ENCODE measurements around the gene SWAP70.

SWAP70 gene

GRCh38 chr11:9756878-9757277 lies 93.0 kb downstream of the SWAP70 start:
- Histone ChIP-seq H3K4me1 (ENCODE audit: control insufficient read depth, insufficient read depth, low read length) (peaks cover 73% of the 10 kb centered on the region), H3K36me3 (ENCODE audit: insufficient read depth, low read length) (peaks cover 5% of the 10 kb centered on the region), H3K4me3 (ENCODE audit: low read length) (no peak overlapping the region), H3K4me2 (ENCODE audit: low read length) (no peak overlapping the region), H3K27me3 (ENCODE audit: control insufficient read depth, insufficient read depth, low read length) (no peaks in the 10 kb centered on the region), H3K9ac (ENCODE audit: low read depth, low read length) (no peak overlapping the region), H3K9me3 (replicated peaks; ENCODE audit: low read length) (no peaks in the 10 kb centered on the region)

GRCh38 chr11:9757809-9758636 lies 94.1 kb downstream of the SWAP70 start:
- no peaks in the 10 kb centered on the region for H3K36me3 ChIP-seq (ENCODE audit: insufficient read depth, low read length)
- peaks cover 64% of the 10 kb centered on the region for H3K4me1 ChIP-seq (ENCODE audit: control insufficient read depth, insufficient read depth, low read length)

GRCh38 chr11:9758637-9759518 lies 95.0 kb downstream of the SWAP70 start:
- Histone ChIP-seq H3K27me3 (ENCODE audit: control insufficient read depth, insufficient read depth, low read length) (no peaks in the 10 kb centered on the region), H3K4me2 (ENCODE audit: low read length) (peak overlapping the region; percentile 93), H3K9me3 (replicated peaks; ENCODE audit: low read length) (no peaks in the 10 kb centered on the region), H3K9ac (ENCODE audit: low read depth, low read length) (peak overlapping the region; percentile 89), H3K36me3 (ENCODE audit: insufficient read depth, low read length) (no peaks in the 10 kb centered on the region), H3K4me3 (ENCODE audit: low read length) (peak overlapping the region; percentile 68), H3K4me1 (ENCODE audit: control insufficient read depth, insufficient read depth, low read length) (peaks cover 64% of the 10 kb centered on the region)

More at GRCh38 chr11:9757809-9758636, 94.1 kb downstream of the SWAP70 start:
- Histone ChIP-seq H3K9ac (ENCODE audit: low read depth, low read length) (peak overlapping the region; percentile 89), H3K27me3 (ENCODE audit: control insufficient read depth, insufficient read depth, low read length) (no peaks in the 10 kb centered on the region), H3K4me2 (ENCODE audit: low read length) (peak overlapping the region; percentile 93), H3K9me3 (replicated peaks; ENCODE audit: low read length) (no peaks in the 10 kb centered on the region), H3K4me3 (ENCODE audit: low read length) (peak overlapping the region; percentile 68)

GRCh38 chr11:9759519-9760192 lies 95.8 kb downstream of the SWAP70 start:
- Histone ChIP-seq H3K9me3 (replicated peaks; ENCODE audit: low read length) (no peaks in the 10 kb centered on the region), H3K4me3 (ENCODE audit: low read length) (peak overlapping the region; percentile 68), H3K4me1 (ENCODE audit: control insufficient read depth, insufficient read depth, low read length) (peaks cover 61% of the 10 kb centered on the region), H3K4me2 (ENCODE audit: low read length) (peak overlapping the region; percentile 93), H3K27me3 (ENCODE audit: control insufficient read depth, insufficient read depth, low read length) (no peaks in the 10 kb centered on the region), H3K9ac (ENCODE audit: low read depth, low read length) (peak overlapping the region; percentile 89), H3K36me3 (ENCODE audit: insufficient read depth, low read length) (no peaks in the 10 kb centered on the region)

GRCh38 chr11:9760193-9760575 lies 96.3 kb downstream of the SWAP70 start:
- Histone ChIP-seq H3K9me3 (replicated peaks; ENCODE audit: low read length) (no peaks in the 10 kb centered on the region), H3K9ac (ENCODE audit: low read depth, low read length) (peak overlapping the region; percentile 54), H3K4me1 (ENCODE audit: control insufficient read depth, insufficient read depth, low read length) (peaks cover 64% of the 10 kb centered on the region), H3K4me3 (ENCODE audit: low read length) (no peak overlapping the region), H3K27me3 (ENCODE audit: control insufficient read depth, insufficient read depth, low read length) (no peaks in the 10 kb centered on the region), H3K36me3 (ENCODE audit: insufficient read depth, low read length) (no peaks in the 10 kb centered on the region), H3K4me2 (ENCODE audit: low read length) (peak overlapping the region; percentile 44)

- Histone ChIP-seq H3K4me3 (ENCODE audit: low read length) (no peak overlapping the region), H3K9ac (ENCODE audit: low read depth, low read length) (no peak overlapping the region), H3K36me3 (ENCODE audit: insufficient read depth, low read length) (no peaks in the 10 kb centered on the region), H3K4me2 (ENCODE audit: low read length) (no peak overlapping the region), H3K4me1 (ENCODE audit: control insufficient read depth, insufficient read depth, low read length) (peaks cover 67% of the 10 kb centered on the region), H3K9me3 (replicated peaks; ENCODE audit: low read length) (no peaks in the 10 kb centered on the region), H3K27me3 (ENCODE audit: control insufficient read depth, insufficient read depth, low read length) (no peaks in the 10 kb centered on the region)
Measured at GRCh38 chr11:9761441-9761945, 97.6 kb downstream of the SWAP70 start.

GRCh38 chr11:9762531-9762930 lies 98.7 kb downstream of the SWAP70 start:
- Histone ChIP-seq H3K4me2 (ENCODE audit: low read length) (no peak overlapping the region), H3K27me3 (ENCODE audit: control insufficient read depth, insufficient read depth, low read length) (no peaks in the 10 kb centered on the region), H3K9ac (ENCODE audit: low read depth, low read length) (no peak overlapping the region), H3K4me3 (ENCODE audit: low read length) (no peak overlapping the region), H3K4me1 (ENCODE audit: control insufficient read depth, insufficient read depth, low read length) (peaks cover 67% of the 10 kb centered on the region), H3K36me3 (ENCODE audit: insufficient read depth, low read length) (no peaks in the 10 kb centered on the region), H3K9me3 (replicated peaks; ENCODE audit: low read length) (no peaks in the 10 kb centered on the region)

- Histone ChIP-seq H3K4me1 (ENCODE audit: control insufficient read depth, insufficient read depth, low read length) (peaks cover 61% of the 10 kb centered on the region), H3K27me3 (ENCODE audit: control insufficient read depth, insufficient read depth, low read length) (no peaks in the 10 kb centered on the region), H3K4me3 (ENCODE audit: low read length) (no peak overlapping the region), H3K9ac (ENCODE audit: low read depth, low read length) (no peak overlapping the region), H3K36me3 (ENCODE audit: insufficient read depth, low read length) (no peaks in the 10 kb centered on the region), H3K9me3 (replicated peaks; ENCODE audit: low read length) (no peaks in the 10 kb centered on the region), H3K4me2 (ENCODE audit: low read length) (no peak overlapping the region)
Measured at GRCh38 chr11:9763301-9763700, 99.4 kb downstream of the SWAP70 start.

- Histone ChIP-seq H3K4me1 (ENCODE audit: control insufficient read depth, insufficient read depth, low read length) (peaks cover 41% of the 10 kb centered on the region), H3K27me3 (ENCODE audit: control insufficient read depth, insufficient read depth, low read length) (no peaks in the 10 kb centered on the region), H3K4me3 (ENCODE audit: low read length) (peak overlapping the region; percentile 32), H3K9me3 (replicated peaks; ENCODE audit: low read length) (no peaks in the 10 kb centered on the region), H3K36me3 (ENCODE audit: insufficient read depth, low read length) (no peaks in the 10 kb centered on the region), H3K9ac (ENCODE audit: low read depth, low read length) (peak overlapping the region; percentile 56), H3K4me2 (ENCODE audit: low read length) (peak overlapping the region; percentile 12)
Measured at GRCh38 chr11:9765320-9766101, 101.6 kb downstream of the SWAP70 start.

- no peak overlapping the region for H3K4me2 ChIP-seq (ENCODE audit: low read length)
Measured at GRCh38 chr11:9769621-9770020, 105.7 kb downstream of the SWAP70 start.

More at GRCh38 chr11:9769621-9770020, 105.7 kb downstream of the SWAP70 start:
- Histone ChIP-seq H3K9me3 (replicated peaks; ENCODE audit: low read length) (no peaks in the 10 kb centered on the region), H3K27me3 (ENCODE audit: control insufficient read depth, insufficient read depth, low read length) (no peaks in the 10 kb centered on the region), H3K4me3 (ENCODE audit: low read length) (no peak overlapping the region), H3K36me3 (ENCODE audit: insufficient read depth, low read length) (no peaks in the 10 kb centered on the region), H3K9ac (ENCODE audit: low read depth, low read length) (no peak overlapping the region), H3K4me1 (ENCODE audit: control insufficient read depth, insufficient read depth, low read length) (peaks cover 28% of the 10 kb centered on the region)
